GM19328 (cell line): ENCODE results near the gene JUNB.

Source experiments
- ATAC-seq: cut with Tn5 transposase; IDR thresholded peaks from one replicate; pipeline ENCODE4 v1.9.1; 2021; ENCODE audit warnings: mild to moderate bottlenecking, moderate library complexity; ENCODE audit not compliant: unreplicated experiment

Gene JUNB

DNA sequence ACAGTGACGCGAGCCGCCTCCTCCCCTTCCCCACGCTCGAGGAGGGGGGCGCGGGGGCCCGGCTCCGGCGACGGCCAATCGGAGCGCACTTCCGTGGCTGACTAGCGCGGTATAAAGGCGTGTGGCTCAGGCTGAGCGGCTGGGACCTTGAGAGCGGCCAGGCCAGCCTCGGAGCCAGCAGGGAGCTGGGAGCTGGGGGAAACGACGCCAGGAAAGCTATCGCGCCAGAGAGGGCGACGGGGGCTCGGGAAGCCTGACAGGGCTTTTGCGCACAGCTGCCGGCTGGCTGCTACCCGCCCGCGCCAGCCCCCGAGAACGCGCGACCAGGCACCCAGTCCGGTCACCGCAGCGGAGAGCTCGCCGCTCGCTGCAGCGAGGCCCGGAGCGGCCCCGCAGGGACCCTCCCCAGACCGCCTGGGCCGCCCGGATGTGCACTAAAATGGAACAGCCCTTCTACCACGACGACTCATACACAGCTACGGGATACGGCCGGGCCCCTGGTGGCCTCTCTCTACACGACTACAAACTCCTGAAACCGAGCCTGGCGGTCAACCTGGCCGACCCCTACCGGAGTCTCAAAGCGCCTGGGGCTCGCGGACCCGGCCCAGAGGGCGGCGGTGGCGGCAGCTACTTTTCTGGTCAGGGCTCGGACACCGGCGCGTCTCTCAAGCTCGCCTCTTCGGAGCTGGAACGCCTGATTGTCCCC lies at the start of gene JUNB:
Gene JUNB, plus strand, starts transcription at position 142 of the 706 bp plus-strand sequence. Its CDS starts 286 bp downstream, at position 428.
- ATAC-seq = peak; percentile 32

DNA sequence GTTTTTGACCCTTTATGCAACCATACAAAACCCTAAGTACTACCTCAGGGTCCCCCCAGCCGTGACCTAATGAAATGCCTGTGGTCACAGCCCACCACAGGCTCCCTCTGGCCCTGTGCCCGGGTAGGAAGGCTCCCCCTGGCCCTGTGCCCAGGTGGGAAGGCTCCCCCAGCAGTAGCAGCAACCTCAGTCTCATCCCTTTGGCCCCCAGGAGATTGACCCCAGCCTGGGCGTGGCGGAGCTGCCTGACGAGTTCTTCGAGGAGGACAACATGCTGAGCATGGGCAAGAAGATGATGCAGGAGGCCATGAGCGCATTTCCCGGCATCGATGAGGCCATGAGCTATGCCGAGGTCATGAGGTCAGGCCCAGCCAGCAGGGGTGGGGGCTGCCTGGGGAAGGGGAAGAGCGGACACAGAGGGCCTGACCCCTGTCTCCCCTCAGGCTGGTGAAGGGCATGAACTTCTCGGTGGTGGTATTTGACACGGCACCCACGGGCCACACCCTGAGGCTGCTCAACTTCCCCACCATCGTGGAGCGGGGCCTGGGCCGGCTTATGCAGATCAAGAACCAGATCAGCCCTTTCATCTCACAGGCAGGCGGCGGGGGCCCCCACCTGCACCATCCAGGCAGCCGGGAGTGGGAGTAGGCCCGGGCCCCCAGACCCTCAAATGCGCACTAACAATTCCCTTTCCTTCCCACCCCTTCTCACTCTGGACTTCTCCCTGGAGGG lies 46.0 kb upstream of the JUNB start:
- ATAC-seq = no peak

DNA sequence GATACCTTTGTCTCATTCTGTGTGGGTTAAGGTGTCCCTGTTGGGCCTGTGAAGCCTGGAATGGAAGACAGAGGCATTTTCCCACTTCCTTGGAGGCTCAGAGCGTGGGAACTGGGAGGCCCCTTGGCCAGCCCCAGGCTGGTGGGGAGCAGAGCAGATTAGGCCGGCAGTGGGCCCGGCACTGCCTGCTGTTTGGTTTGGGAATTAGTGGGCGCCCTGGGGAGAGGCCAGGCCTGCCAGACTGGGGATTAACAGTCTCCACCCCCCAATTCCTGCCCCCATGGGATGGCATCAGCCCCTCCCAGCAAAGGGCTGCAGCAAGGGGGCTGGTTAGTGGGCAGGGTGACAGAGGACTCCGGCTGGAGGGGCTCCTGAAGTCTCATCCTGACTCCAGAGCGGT lies 42.8 kb upstream of the JUNB start:
- no peak for ATAC-seq

DNA sequence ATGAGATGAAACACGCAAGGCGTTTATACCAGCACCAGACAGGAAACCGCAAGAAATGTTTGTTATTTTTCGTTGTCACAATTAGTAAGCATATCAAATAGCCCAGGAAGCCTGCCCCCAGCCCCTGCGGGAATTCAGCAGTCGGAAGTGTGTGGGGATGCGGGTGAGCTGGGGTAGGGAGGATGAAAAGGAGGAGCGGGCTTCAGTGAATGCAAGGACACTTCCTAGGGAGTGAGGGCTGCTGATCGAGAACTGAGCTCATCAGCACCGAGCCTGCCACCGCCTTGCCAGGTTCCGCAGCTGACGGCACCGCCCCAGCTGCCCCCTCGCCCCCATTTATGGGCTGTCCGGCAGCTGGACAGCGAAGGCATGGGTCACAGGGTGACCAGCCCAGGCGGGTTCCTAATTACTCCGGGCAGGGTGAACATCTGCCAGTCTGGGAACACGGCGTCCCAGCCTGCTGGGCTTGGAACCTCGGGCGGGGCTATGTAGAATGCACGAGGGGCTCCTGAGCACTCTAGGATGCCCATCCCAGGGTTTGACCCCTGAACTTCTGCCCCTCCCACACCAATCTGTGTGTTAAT lies 41.3 kb upstream of the JUNB start:
- no peak for ATAC-seq

DNA sequence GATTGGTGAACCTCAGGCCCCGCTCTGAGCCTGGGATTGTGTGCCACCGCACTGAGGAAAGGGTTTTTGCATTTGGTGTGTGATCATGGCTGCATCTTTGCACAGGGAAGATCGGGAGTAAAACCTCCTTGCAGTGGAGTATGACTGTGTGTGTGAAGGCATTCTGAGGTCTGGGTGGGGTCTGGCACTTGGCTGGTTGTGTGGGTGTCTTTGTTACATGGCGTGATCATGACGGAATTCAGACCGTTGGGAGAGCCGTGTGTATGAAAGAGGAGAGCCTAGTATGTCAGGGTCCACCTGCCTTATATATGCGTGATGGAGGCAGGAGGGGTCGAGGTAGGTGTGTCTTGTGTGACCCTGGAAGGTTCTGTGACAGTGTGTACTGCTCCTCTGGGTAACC lies 40.4 kb upstream of the JUNB start:
- ATAC-seq = no peak

DNA sequence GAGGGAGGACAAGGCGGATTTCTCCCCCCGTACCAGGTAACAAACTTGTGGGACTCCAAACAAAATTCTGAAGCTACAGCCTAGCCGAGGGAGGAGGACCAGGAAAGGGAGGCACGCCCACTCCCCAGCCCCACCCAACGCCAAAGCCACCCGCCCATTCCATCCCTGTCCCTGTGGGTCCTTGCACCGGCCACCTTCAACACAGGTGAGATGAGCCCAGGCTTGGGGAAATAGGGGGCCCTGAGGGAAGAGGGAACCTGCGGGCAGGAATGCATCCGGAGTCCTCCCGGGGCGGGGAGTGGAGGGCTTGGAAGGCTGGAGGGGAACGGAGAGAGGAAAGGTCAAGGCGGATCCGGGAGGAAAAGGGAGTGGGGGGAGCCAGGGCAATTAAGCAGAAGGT lies 39.7 kb upstream of the JUNB start, which contains the start of gene BEST2:
Gene BEST2, plus strand, starts transcription at position 157 of the 400 bp plus-strand sequence. CDS start 802 bp downstream, outside the sequence.
- ATAC-seq = no peak

DNA sequence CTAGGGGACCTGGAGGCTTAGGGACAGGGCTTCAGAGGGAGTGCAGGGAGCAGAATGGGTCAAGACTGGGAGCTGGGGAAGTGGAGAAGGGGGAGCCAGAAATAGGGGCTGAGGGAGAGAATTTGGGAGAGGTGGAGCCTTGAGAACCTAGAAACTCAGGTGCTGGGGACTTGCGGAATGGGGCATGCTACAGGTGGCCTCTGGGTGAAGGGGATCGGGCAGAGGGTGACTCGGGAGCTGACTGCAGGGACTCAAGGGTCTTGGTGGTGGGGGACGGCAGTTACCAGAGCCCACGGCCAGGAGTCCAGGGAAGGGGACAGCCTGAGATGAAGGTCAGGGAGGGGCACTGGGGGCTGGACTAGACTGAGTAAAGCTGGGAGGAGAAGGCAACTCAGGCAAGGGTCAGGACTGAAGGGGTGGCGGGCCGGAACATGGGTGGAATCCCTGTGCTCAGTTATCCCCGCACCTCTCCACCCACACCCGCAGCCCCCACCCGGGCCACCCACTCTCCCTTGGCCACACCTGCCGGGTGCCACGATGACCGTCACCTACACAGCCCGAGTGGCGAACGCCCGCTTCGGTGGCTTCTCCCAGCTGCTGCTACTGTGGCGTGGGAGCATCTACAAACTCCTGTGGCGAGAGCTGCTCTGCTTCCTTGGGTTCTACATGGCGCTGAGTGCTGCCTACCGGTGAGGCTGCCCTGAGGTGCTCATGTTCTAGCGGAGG lies 39.1 kb upstream of the JUNB start:
- no peak for ATAC-seq

DNA sequence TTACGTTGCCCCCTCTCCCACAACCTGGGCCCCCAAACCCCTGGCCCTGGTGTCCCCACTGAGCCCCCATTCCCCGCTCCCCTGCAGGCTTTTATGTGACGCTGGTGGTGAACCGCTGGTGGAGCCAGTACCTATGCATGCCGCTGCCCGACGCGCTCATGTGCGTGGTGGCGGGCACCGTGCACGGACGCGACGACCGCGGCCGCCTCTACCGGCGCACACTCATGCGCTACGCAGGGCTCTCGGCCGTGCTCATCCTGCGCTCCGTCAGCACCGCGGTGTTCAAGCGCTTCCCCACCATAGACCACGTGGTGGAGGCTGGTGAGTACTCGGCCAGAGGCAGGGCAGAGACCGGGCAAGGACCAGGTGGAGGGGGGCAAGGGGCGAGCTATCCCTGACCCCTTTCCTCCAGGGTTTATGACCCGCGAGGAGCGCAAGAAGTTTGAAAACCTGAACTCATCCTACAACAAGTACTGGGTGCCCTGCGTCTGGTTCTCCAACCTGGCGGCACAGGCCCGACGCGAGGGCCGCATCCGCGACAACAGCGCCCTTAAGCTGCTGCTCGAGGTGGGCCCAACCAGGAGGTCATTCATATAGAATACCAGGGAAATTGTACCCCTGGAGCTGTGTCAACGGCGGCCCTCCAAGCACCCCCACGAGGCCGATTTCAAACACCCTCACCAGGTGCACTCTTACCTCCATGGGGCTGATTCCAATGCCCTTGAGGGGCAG lies 36.7 kb upstream of the JUNB start:
- ATAC-seq = no peak

DNA sequence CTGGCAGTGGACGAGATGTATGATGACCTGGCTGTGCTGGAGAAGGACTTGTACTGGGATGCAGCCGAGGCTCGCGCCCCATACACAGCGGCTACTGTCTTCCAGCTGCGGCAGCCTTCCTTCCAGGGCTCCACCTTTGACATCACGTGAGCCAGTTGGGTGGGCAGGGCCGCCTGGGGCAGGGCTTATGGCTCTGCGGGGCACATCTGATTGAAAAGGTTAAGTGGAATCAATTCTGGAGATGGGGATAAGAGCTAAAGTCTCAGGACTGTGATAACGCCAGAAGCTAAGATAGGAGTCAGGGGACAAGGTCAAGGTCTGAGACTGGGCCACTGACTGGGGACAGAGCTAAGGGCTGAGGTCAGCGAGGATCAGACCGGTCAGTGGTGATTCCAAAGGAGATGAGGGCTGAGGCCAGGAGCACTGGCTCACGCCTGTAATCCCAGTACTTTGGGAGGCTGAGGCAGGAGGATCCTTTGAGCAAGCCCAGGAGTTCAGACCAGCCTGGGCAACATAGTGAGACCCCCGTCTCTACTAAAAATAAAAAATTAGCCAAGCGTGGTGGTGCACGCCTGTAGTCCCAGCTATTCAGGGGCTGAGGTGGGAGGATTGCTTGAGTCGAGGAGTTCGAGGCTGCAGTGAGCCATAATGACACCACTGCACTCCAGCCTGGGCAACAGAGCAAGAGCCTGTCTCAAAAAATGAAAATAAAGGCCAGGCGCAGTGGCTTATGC lies 35.0 kb upstream of the JUNB start:
- no peak for ATAC-seq

DNA sequence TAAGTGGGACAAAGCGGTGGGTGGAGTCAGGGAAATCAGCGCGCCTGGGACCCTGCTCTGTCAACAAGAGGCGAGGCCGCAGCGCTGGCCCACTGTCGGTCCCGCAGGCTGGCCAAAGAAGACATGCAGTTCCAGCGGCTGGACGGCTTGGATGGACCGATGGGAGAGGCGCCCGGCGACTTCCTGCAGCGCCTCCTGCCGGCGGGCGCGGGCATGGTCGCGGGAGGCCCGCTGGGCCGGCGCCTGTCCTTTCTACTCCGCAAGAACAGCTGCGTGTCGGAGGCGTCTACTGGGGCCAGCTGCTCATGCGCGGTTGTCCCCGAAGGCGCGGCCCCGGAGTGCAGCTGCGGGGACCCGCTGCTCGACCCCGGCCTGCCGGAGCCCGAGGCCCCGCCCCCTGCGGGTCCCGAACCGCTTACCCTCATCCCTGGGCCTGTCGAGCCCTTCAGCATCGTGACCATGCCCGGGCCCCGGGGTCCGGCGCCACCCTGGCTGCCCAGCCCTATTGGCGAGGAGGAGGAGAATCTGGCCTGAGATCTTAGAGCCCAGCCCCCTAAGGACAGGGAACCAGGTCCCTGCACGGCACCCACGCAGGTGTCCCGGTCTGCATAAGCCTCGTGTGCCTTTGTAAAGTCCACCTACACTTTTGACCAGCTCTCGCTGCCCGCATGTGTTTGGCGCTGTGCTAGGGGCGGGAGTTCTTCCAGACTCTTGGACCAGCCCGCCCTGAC lies 33.6 kb upstream of the JUNB start:
- ATAC-seq = no peak

DNA sequence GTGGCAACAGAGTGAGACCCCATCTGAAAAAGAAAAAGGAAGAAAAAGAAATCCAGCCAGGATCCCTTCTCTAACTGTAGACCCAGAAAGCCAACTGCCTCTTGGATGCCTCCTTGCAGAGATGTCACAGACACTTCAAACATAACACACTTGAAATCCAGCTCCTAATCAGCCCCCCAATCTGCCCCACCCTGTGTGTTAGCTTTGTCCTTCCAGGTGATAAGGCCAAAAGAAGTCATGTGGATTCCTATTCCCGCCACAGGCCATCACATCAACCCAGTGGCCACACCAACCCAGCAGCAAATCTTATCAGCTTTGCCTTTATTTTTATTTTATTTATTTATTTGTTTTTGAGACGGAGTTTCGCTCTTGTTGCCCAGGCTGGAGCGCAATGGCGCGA lies 31.6 kb upstream of the JUNB start:
- no peak for ATAC-seq

DNA sequence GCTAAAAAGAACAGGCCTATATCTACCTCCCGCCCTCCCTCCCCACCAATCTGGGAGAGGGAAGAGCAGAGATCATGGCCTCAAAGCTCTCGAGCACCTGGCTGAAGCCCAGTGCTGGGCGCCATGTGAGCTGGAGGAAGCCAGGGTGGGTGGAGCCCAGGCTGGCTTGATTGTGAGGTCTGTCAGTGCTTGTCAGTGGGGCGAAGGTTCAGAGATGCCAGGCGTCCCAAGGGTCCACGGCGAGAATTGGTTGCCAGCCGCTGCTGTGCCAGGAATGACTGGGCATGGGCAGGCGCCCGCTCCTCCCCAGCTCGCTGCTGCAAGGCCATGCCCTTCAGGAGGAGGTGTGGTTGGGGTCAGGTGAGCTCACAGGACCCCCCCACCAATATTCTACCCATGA lies 28.2 kb upstream of the JUNB start:
- no peak for ATAC-seq

DNA sequence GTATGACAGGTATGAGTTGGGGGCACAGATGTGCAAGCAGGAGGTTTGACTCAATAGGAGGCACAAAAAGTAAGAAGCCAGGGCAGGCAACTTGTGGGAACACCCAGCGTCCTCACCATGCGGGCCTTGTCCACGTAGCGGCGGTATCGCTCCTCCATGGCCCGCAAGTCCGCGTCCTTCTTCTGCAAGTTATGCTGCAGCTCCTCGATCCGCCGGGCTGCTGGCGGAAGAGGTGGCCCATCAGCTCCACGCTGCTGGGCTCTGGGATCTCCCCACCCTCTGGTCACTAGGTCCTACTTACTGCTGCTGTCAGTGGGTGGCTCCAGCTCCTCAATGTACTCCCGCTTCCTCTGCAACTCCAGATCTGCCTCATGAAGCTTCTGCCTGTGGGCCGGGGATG lies 26.6 kb upstream of the JUNB start:
- no peak for ATAC-seq

DNA sequence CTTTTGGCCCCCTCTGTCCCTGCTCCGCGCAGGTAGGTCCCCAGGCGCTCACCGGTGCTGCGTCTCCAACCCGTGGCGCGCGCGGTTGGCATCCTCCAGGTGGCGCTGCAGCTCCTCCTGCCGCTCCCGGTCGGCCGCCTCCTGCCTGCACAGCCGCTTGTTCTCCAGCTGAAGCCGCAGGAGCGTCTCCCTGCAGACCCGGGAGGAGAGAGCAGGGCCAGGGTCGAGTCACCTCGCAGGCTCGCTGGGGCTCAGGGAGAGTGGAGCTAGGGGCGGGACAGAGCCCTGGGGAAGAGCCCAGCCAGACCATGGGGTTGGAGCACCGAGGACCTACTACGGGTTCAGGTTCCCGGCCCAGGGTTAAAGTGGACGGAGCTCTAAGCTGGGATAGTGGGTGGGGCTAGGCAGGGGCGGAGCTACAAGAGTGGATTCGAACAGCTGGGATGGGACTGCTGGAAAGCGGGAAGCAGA lies 25.2 kb upstream of the JUNB start:
- no peak for ATAC-seq

DNA sequence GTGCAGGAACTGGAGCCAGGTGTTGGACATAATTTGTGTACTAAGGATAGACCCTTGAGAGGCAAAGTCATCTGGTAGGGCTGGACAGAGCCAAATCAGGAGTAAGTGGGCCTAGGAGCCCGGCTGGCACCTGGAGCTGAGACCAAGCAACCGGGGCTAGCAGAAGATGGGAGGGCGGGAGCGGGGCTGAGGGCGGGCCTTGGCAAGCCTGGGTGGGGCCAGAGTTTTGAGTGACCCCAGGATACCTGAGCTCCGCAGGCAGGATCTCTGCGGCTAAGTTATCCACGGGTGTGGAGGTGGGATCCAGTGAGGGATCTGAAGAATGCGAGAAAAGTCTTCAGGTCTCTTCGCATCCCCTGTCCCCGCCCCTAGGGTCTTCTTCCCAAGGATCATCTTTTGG lies 24.1 kb upstream of the JUNB start:
- ATAC-seq = no peak

DNA sequence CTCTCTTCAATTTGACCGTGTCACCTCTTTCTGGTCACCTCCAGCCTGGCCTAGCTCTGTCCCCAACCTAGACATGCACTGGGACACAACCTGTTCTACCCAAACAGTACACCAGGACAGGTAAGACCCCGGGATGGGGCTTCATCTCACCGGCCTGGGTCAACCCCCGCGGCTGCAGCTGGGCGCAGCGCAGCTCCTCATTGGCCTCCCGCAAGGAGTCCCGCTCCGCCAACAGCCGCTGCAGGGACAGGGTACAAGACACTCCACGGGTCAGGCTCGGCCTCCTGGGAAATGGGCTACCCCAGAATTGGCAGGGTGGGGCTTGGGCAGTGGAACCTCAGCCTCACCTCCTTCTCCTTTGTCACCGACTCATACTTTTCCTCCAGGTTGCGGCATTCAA lies 23.6 kb upstream of the JUNB start:
- ATAC-seq = no peak

DNA sequence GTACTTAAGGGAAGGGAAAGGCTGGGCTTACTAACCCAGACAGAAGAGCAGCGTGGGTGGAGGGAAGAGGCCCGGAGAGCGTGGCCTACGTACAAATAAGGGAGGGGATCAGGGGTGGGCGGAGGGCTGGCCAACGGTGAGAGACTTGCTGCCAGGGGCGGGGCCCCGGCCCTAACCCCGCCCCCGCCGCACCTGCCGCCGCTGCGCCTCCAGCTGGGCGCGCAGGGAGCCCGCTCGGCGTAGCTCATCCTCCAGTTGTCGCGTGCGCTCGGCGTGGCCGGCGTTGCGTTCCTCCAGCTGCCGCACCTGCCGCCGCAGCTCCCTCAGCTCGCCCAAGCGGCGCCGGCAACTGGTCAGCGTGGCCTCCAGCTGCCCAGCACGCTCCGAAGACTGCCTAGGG lies 21.6 kb upstream of the JUNB start:
- no peak for ATAC-seq

DNA sequence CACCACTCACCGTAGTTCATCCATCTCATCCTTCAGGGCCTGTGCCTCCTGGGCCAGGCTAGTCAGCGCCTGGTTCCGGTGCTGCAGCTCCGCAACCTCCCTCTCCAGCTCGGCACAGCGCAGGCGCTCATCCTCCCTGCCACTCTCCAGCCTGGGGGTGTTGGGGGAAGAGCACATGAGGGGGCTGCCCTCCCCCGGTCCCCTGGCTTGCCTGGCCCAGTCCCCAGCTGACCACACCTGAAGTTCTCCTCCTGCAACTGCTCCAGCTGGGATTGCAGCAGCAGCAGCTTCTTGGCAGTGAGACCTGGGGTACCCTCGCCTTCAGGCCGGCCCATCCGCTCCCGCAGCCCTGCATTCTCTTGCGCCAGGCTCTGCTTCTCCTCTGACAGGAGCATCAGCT lies 20.4 kb upstream of the JUNB start:
- no peak for ATAC-seq

DNA sequence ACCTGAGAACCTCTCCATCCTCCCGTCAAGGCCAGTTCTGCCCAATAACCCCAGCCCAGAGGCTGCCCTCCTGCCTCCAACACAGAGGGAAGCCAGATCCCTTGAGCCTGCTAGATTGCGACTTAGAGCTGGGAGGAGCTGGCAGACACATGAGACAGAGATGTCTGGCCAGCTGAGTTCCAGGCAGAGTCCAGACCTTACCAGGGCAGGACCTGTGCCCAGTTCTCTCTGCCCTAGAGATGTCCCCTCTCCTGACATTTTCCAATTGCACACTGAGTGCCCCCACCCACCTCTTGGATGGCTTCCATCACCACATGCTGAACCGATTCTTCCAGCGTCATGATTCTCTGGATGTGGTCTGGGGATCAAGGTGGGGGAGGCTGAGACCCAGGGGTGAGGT lies 19.0 kb upstream of the JUNB start:
- ATAC-seq = no peak
